HFF-Myc (cell line): Measurements from ENCODE around the gene PRR3.

Experiments
- DNase-seq: peaks from one replicate; pipeline ENCODE4 v3.0.0-alpha.2; 2011; ENCODE audit warnings: low read depth; ENCODE audit errors: extremely low read depth
- H3K4me3 ChIP-seq: replicated peaks from 2 replicates; pipeline ENCODE4 v1.5.1; 2011; ENCODE audit warnings: low read depth, mild to moderate bottlenecking, control low read depth, low read length
- TF ChIP-seq, protein P1 (sequence below): IDR thresholded peaks from 2 replicates; pipeline ENCODE4 v1.5.1; 2012; ENCODE audit warnings: mild to moderate bottlenecking, low read depth, low read length, control low read depth; ENCODE audit errors: missing control alignments

Gene PRR3, protein sequence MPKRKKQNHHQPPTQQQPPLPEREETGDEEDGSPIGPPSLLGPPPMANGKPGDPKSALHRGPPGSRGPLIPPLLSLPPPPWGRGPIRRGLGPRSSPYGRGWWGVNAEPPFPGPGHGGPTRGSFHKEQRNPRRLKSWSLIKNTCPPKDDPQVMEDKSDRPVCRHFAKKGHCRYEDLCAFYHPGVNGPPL

DNA sequence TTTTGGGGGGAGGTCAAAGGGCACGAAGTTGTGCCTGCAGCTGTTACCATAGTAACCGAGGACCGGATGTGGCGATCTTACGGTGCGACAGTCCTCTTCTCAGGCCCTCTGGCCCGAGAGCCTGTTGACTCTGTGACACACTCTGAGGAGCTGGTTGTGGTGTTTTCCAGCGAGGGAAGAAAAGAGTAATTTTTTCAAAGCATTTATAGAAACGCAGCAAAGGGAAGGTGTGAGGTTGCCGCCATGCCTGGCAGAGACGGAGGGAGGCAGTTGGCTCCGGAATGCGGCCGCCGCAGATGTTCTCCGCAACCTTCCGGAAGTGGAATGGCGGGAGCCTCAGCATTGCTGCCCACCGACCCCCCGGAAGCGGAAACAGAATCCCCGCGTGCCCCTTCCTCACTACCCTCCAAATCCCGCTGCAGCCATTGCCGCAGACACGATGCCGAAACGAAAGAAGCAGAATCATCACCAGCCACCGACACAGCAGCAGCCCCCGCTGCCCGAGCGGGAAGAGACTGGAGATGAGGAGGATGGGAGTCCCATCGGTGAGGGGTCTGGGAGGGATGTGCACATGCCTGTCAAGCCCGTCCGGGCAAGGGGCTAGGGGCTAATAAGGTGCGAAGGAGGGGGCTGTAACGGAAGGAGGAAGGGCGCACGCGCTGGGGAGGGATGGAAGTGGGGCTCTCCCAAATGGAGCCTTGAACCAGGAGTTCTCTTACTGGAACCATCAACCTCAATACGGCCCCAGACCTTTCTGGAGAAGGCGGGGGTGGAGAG is at the start of gene PRR3:
Gene PRR3, plus strand, starts transcription at position 390 of the 777 bp plus-strand sequence. Its CDS starts 50 bp downstream, at position 440.
- peak; percentile 77 for DNase-seq
- H3K4me3 ChIP-seq: peak within 1 kb of the TSS; percentile 96
- TF ChIP-seq, protein P1, sequence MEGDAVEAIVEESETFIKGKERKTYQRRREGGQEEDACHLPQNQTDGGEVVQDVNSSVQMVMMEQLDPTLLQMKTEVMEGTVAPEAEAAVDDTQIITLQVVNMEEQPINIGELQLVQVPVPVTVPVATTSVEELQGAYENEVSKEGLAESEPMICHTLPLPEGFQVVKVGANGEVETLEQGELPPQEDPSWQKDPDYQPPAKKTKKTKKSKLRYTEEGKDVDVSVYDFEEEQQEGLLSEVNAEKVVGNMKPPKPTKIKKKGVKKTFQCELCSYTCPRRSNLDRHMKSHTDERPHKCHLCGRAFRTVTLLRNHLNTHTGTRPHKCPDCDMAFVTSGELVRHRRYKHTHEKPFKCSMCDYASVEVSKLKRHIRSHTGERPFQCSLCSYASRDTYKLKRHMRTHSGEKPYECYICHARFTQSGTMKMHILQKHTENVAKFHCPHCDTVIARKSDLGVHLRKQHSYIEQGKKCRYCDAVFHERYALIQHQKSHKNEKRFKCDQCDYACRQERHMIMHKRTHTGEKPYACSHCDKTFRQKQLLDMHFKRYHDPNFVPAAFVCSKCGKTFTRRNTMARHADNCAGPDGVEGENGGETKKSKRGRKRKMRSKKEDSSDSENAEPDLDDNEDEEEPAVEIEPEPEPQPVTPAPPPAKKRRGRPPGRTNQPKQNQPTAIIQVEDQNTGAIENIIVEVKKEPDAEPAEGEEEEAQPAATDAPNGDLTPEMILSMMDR: no peak

DNA sequence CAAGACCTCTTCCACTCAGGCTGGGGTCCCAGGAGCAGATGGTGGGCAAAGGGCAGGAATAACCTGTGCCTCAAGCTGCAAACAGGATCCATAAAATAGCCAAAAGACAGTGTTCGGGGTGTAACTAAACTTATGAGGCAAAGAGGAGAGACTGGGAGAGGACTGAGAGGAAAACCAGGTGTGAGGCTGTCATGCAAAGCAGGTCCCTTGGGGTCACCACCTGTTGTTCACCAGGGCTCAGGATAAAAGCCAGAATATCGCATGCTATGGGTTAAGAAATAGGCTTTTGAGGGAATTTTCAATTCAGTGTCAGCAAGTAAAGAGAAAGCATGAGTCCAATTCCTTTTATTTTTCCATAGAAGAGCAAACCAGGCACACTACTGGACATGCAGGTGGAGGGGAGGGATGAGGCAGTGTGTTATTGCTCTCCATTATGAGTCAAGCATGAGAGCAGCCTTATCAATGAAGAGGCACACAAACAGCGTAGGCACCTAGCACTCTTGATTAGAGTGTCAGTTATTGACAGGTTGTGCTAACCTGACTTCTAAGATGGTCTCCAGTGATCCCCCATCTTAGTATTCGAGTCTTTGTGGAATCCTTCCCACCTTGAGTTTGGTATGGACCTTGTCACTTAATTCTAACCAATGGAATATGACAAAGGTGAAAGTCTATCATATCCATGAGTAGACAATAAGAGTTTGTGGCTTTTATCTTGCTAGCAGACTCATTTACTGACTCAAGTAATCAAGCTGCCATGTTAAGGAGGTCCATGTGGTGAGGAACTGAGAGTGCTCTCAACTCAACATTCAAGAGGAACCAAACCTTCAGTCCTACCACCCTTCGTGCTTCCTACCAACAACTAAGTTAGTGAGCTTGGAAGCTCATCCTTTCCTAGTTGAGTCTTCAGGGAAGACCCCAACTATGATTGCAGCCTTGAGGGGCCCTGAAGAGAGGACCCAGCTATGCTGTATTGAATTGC is 49.0 kb upstream of the PRR3 start:
- DNase-seq: no peak
- TF ChIP-seq, protein P1: no peak
- no peak overlapping the region for H3K4me3 ChIP-seq

DNA sequence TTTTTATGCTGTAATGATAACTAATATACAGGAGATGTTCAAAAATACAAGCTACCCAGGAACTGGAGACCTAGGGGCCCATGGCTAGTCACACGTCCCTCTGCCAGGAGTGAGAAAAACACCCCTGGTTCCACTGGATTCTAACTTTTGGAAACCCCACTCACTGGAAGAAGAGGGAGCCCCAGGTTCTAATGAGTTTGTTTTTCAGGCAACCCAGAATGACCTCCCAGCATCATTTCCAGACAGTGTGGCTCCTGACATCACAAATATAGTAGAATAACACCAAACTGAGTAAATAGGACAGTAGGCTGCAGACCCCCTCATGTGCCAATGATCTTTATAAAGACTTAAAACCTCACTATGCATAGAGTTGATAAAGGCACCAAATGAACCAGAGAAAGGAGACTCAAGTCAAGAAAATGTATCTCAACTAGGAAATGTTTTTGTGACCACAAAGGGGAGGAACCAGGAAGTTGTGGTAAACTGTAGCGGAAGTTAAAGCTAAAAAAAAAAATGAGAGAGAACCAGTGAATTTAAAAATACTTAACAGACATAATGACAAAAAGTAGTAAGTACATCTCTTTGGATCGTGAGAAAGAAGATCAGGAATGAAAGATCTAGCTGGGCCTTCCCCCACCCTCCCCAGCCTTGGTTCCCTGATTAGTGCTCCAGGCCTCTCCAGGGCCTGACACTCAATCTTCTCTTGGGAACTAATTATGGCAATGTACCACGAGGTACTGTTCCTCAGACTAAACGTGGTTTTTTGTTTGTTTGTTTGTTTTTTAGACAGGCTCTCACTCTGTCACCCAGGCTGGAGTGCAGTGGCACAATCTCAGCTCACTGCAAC is 48.0 kb upstream of the PRR3 start:
- DNase-seq: no peak
- no peak overlapping the region for H3K4me3 ChIP-seq
- TF ChIP-seq, protein P1: no peak

DNA sequence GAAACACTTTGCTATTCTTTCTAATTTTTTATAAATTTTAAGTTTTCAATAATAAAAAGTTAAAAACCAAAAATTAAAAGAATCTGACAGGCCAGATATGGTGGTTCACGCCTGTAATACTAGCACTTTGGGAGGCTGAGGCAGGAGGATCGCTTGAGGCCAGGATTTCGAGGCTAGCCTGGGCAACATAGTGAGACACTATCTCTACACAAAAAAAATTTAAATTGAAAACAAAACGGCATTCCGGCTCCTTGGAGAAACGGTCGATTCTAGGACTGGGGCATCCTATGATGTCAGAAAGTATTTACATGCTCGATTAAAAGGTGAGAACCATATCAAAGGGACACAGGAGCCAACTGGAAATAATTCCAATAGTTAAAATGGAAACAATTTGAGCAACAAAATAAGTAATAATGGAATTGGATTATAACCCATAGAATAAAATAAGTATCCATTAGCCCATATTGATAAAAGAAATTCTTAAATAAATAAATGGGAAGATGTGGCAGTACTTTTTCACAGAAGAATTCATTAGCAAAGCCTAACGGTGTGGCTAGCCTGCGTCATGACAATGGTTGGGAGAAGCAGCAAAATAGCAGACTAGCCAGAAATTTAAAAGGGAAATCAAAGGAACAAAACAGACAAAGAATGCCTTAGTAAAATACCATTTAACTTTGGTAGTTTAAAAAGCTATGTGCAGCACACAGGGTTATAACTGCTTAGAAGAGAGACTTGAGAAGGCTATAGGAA is 46.5 kb upstream of the PRR3 start:
- H3K4me3 ChIP-seq: no peak overlapping the region
- TF ChIP-seq, protein P1: no peak
- DNase-seq: no peak

DNA sequence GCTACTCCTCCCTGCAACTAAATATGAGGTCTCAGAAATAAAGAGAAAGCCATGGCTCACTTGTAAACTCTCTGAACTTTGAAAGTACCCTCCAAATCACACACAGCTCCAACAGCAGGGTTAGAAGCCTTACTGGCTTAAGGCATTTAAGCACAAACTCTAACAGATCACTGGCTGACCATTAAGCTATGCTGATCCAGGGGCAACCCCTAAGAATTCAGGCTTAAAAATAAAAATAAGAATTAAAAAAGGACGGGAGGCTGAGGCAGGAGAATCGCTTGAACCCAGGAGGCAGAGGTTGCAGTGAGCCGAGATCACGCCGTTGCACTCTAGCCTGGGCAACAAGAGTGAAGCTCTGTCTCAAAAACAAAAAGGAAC is 45.9 kb upstream of the PRR3 start:
- TF ChIP-seq, protein P1: no peak
- H3K4me3 ChIP-seq: no peak overlapping the region
- no peak for DNase-seq

DNA sequence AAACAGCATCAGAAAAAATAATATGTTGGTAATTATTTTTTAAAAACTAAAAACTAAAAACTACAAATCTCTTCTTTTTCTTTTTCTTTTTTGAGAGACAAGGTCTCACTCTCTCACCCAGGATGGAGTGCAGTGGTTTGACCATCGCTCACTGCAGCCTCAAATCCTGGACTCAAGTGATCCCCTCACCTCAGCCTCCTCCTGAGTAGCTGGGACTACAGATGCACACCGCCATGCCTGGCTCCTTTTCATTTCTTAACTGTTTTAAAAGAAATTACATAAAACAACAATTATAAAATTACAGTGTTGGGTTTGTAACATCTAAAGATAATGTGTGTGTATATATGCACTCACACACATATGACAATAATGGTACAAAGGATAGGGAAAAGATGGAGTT is 43.6 kb upstream of the PRR3 start:
- H3K4me3 ChIP-seq: no peak overlapping the region
- TF ChIP-seq, protein P1: no peak
- DNase-seq: no peak
